ENCODE results near the gene MUC21. TPM values are rescaled to one million over a fixed set of nuclear protein-coding genes. Genes with fewer than 3 reads are reported as not detected.
"Not testable (repeated sequence)": the region's sequence is repeated elsewhere in the genome, so short reads cannot be mapped to it uniquely, and the experiment has no call there.

Gene MUC21
- polyA plus RNA-seq, 4 donors = 0.04 TPM; not detected in 3

DNA sequence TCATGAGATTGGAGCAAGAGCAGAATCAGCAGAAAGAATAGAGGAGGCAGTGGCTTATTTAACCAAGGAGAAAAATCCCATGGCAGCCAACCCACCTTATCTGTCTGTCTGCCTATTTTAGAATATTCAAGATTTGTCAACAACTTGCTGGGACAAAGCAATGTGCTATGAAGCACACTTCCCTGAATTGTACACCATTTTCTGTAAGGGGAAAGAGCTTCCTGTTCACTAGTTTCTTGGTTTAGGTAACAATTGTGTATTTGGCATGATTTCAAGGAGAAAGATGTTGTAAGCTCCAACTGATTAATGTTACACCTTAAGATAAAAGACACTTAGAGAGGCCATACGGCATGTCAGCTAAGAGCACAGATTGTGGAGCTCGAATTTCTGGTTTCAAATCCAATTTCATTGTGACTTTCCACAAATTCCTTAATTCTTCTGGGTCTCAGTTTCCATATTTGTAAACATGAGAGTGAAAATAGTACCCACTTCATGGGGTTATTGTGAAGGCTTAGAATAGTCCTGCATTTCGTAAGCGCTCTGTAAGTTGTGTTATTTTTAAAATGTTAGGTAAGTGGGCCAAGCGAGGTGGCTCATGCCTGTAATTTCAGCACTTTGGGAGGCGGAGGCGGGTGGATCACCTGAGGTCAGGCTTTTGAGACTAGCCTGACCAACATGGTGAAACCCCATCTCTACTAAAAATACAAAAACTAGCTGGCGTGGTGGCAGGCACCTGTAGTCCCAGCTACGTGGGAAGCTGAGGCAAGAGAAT is 21.9 kb downstream of the MUC21 start:
- DNase-seq (ENCODE audit: low read depth in 4 of 4, low spot score in 3 of 4) = no peak

DNA sequence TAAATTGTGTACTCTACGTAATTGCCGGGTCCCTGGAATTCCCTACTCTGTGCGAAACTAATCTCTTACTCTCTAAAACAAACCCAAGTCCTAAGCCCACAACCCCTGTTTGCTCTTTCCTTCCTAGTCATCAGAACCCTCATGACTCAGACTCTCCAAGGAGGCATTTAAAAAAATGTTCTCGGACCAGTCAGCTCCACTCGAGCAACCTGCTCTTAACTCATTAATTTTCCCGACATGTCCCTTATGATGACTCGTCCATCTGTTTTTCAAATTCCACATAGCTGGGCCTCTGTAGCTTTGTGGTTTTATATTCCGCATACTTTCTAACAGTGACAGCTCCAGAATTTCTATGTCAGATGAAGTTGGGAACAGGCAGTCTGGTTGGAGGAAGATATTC is 24.2 kb downstream of the MUC21 start:
- no peak for DNase-seq (ENCODE audit: low read depth in 4 of 4, low spot score in 3 of 4)

DNA sequence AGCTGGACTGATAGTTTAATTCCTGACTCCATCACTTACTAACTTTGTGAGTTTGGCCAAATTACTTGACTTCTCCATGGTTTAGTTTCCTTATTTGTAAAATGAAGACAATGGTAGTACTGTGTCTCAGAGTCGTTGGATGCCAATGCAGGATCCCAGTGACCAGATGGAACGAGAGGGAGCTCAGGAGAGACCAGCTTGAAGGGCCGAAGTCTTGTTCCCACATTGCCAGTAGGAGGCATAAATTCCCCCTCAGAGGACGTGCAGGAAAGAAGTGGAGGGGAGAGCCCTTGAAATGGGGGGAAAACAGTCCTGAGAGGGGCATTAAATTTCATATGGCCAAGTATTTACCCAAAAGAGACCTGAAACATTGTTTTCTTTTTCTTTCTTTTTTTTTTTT is 24.6 kb downstream of the MUC21 start:
- DNase-seq (ENCODE audit: low read depth in 4 of 4, low spot score in 3 of 4) = no peak

DNA sequence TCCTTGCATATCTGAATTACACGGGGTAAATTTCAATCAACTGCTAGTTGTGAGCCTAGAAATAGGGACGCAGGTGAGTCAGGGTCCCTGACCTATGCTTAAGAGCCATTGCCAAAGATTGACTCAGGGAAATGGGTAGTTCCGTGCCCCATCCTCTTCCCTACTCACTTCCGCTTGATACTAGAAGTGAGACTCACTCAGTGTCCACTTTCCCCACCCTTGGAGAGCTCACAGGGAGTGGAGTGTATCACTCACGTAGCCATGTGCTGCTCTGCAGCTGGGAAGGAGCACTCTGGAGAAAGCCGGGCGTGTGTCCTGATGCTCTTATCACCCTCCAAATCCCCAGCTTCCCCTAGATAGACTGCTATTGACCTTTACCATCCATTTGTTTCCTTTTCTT is 26.2 kb downstream of the MUC21 start:
- DNase-seq (ENCODE audit: low read depth in 4 of 4, low spot score in 3 of 4) = no peak

DNA sequence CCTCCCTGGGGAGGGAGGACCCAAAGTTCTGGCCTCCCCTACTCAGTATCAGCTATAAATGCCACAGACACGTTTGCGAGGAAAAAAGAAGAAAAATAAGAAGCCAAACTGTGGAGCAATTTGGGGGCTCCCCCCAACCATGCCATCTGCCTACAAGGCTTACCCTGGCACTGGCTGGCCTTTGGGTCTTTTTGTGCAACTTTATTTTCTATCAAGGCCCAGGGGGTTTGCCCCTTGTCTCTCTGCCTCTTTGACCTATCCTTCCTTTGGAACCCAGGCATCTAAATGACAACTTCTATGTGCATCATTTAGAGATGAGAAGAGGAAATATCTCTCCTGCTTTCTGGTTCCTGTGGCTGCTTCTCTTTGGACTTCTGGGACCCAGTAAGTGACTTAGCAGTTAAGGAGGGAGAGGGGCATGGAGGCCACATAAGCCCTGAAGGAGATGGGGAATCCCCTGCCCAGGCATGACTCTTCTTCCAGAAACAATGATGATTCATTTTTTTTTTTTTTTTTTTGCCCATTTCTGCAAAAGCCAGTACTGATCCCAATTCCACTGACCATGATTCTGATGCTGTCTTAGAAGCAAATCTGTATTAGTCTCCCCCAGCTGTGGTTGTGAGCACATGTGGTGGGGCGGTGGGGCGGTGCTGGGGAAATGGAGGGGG is 27.0 kb downstream of the MUC21 start, which contains the start of gene MUC22:
TSS of gene MUC22 (plus strand) at position 82 of the 668 bp plus-strand sequence. CDS start at position 315, 233 bp downstream.
- no peak for DNase-seq (ENCODE audit: low read depth in 4 of 4, low spot score in 3 of 4)

DNA sequence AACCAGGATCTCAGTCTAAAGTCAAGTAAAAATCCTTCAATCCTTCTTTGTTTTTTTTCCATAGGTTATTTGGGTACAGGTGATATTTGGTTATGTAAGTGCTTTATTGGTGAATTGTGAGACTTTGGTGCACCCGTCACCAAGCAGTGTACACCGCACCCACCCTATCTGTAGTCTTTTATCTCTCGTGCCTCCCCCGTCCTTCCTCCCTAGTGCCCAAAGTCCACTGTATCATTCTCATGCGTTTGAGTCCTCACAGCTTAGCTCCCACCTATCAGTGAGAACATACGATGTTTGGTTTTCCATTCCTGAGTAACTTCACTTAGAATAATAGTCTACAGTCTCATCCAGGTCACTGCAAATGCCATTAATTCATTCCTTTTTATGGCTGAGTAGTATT is 27.6 kb downstream of the MUC21 start:
- no peak for DNase-seq (ENCODE audit: low read depth in 4 of 4, low spot score in 3 of 4)

DNA sequence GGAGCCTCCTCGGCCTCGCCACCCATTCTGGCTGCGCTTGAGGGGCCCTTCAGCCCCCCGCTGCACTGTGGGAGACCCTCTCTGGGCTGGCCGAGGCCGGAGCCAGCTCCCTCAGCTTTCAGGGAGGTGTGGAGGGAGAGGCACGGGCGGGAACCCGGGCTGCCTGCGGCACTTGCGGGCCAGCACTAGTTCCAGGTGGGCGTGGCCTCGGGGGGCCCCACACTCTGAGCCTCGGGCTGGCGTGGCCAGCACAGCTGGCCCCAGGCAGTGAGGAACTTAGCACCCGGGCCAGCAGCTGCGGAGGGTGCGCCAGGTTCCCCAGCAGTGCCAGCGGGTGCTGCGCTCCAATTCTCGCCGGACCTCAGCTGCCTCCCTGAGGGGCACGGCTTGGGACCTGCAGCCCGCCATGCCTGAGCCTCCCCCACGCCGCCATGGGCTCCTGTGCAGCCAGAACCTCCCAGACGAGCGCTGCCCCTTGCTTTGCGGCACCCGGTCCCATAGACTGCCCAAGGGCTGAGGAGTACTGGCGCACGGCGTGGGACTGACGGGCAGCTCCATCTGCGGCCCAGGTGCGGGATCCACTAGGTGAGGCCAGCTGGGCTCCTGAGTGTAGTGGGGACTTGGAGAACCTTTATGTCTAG is 33.3 kb downstream of the MUC21 start:
- no peak for DNase-seq (ENCODE audit: low read depth in 4 of 4, low spot score in 3 of 4)

DNA sequence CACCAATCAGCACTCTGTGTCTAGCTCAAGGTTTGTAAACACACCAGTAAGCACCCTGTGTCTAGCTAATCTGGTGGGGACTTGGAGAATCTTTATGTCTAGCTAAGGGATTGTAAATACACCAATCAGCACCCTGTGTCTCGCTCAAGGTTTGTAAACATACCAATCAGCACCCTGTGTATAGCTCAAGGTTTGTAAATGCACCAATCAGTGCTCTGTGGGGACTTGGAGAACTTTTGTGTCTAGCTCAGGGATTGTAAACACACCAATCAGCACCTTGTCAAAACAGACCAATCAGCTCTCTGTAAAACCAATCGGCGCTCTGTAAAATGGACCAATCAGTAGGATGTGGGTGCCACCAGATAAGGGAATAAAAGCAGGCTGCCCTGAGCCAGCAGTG is 33.9 kb downstream of the MUC21 start:
- not testable (repeated sequence) for DNase-seq (ENCODE audit: low read depth in 4 of 4, low spot score in 3 of 4)

DNA sequence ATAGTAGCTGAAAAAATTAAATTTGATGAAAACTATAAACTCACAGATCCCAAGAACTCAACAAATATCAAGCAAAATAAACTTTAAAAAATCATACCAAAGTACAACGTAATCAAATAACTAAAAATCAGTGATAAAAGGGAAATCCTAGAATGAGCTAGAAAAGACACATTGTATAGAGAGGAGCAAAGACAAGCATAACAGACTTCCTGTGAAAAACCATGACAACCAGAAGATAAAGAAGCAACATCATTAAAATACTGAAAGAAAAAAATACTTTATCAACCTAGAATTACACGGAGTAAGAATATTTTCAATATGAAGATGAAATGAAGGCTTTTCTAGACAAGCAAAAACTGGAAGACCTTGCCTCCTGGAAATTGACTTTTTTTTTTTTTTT is 36.5 kb downstream of the MUC21 start:
- no peak for DNase-seq (ENCODE audit: low read depth in 4 of 4, low spot score in 3 of 4)

DNA sequence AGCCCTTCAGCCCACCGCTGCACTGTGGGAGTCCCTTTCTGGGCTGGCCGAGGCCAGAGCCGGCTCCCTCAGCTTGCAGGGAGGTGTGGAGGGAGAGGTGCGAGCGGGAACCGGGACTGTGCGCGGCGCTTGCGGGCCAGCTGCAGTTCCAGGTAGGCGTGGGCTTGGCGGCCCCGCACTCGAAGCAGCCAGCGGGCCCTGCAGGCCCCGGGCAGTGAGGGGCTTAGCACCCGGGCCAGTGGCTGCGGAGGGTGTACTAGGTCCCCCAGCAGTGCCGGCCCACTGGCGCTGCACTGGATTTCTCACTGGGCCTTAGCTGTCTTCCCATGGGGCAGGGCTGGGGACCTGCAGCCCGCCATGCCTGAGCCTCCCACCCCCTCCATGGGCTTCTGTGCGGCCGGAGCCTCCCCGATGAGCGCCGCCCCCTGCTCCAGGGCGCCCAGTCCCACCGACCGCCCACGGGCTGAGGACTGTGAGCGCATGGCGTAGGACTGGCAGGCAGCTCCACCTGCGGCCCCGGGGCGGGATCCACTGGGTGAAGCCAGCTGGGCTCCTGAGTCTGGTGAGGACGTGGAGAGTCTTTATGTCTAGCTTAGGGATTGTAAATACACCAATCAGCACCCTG is 37.2 kb downstream of the MUC21 start:
- DNase-seq (ENCODE audit: low read depth in 4 of 4, low spot score in 3 of 4) = not testable (repeated sequence)

DNA sequence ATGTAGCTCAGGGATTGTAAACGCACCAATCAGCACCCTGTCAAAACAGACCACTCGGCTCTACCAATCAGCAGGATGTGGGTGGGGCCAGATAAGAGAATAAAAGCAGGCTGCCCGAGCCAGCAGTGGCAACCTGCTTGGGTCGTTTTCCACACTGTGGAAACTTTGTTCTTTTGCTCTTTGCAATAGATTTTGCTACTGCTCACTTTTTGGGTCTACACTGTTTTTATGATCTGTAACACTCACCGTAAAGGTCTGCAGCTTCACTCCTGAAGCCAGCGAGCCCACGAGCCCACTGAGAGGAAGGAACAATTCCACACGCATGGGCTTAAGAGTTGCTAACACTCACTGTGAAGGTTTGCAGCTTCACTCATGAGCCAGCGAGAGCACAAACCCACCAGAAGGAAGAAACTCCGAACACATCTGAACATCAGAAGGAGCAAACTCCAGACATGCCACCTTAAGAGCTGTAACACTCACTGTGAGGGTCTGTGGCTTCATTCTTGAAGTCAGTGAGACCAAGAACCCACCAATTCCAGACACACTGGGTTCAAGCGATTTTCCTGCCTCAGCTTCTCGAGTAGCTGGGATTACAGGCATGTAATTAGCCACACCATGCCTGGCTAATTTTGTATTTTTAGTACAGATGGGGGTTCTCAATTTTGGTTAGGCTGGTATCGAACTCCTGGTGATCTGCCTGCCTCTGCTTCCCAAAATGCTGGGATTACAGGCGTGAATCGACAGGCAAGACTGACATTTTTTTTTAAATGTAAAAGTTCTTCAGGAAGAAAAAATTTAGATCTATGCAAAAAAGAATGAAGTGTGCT is 38.4 kb downstream of the MUC21 start:
- not testable (repeated sequence) for DNase-seq (ENCODE audit: low read depth in 4 of 4, low spot score in 3 of 4)

DNA sequence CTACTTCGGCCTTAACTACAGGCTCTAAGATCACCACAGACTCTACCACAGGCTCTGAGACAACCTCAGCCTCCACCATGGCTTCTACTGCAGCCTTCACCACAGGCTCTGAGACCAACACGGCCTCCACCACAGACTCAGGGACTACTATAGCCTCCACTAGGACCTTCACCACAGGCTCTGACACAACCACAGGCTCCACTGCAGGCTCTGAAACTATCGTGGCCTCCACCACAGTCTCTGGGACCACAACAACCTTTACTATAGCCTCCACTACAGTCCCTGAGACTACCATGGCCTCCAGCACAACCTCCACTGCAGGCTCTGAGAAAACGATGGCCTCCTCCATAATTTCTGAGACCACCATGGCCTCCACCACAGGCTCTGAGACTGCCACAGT is 42.1 kb downstream of the MUC21 start:
- no peak for DNase-seq (ENCODE audit: low read depth in 4 of 4, low spot score in 3 of 4)

DNA sequence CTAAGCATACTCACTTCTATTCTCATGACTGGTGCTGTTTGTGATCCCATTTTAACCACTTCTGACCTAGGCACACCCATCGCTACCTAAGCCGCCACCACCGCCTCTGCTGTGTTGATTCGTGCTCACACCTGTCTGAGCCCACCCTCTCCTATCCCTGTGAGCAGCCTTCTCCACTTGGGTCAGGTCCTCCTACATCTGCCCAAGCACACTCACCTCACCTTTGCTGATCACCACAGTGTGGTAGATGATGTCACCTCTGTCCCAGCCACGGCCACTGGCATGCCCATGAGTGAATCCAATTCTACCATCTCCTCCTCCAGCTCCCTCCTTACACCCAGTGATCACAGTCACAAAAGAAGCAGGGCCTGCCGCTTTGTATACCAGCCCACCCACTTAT is 47.6 kb downstream of the MUC21 start:
- no peak for DNase-seq (ENCODE audit: low read depth in 4 of 4, low spot score in 3 of 4)

DNA sequence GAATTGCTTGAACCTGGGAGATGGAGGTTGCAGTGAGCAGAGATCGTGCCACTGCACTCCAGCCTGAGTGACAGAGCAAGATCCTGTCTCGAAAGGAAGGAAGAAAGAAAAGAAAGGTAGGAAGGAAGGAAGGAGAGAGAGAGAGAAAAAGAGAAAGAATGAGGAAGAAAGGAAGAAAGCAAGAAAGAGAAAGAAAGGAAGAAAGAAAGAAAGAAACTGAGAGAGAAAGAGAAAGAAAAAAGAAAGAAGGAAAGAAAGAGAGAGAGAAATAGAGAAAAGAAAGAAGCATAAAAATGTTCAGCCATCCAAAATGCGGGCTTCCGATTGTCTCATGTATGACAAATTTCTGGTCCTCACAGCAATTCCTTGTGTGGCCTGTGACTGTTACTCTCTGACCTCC is 49.6 kb downstream of the MUC21 start:
- no peak for DNase-seq (ENCODE audit: low read depth in 4 of 4, low spot score in 3 of 4)

DNA sequence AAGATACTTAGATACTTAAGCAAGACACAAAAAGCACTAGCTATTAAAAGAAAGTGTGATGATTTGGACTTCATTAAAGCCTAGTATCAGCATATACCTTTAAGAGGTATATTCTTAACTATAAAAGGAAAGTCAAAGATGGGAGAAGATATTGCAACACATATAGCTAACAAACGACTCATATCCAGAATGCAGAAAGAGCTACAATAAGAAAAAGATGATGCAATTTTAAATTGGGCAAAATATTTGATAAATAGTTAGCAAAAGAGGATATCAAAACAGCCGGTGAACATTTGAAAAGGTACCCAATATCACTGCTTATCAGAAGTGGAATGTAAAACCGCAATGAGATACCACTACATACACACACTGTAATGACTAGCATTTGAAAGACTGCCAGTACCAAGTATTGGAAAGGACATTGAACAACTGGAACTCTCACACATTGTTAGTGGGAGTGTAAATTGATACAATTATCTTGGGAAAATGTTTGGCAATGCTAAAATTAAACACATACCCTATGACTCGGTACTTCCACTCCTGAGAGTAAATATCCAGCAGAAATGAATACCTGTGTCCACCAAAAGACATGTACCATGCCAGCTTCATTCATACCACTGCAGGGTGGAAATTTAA is 52.5 kb downstream of the MUC21 start:
- no peak for DNase-seq (ENCODE audit: low read depth in 4 of 4, low spot score in 3 of 4)

DNA sequence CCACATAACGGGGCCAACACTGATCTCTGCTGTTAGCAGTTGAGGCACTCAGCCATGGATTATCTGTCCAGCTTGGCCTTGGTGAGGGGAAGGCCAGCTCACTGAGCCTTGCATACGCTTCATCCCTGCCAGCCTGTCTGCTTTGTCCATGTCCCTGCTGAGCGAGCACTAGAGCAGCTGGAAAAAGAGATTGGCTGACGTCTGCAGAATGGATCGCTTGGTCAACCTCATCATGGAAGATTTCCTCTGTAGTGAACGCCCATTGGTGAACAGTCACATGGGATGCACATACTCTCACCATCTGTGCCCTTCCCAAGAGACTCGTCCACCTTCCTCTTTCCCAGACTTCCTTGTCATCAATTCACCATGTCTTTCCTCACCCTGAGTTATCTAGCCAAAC is 53.7 kb downstream of the MUC21 start:
- no peak for DNase-seq (ENCODE audit: low read depth in 4 of 4, low spot score in 3 of 4)

DNA sequence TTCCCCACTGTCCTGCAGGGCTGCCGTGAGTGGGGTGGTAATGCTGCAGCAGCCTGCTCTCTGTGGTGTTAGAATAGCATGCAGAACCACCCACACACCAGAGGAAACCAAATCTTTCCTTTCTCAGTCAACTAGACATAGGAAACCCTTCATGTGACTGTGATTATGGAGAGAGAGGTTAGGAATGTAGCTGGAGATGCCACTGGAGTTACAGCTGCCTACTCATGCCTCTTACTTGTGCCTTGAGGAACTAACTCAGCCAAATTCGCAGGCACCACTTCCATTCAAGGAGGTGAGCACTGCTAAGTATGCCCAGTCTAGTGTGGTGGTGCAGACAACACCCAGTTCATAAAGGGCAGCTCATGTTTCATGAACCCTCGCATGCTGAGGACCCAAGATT is 54.2 kb downstream of the MUC21 start:
- DNase-seq (ENCODE audit: low read depth in 4 of 4, low spot score in 3 of 4) = no peak

DNA sequence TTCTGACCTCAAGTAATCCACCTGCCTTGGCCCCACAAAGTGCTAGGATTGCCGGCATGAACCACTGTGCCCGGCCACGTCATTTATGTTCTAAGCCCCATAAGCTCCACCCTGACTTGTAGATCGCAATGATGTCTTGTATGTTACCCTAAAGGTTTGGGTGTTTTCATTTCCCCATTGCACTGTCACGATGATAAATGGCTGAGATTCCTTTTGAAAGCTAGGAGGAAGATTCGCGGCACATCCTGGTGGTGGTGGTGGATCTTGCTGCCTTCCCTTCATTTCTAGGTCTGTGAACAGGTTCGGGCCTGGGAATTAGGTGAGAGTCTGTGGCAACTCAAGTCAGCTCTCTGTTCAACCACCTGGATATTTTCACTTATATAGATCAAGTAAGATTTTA is 55.0 kb downstream of the MUC21 start:
- DNase-seq (ENCODE audit: low read depth in 4 of 4, low spot score in 3 of 4) = no peak
